Left cardiac atrium (tissue), 4 donors: ENCODE data around the gene SPRR2D. TPM values are rescaled to one million over a fixed set of nuclear protein-coding genes. Genes with fewer than 3 reads are reported as not detected.
"Not testable (repeated sequence)": the region's sequence is repeated elsewhere in the genome, so short reads cannot be mapped to it uniquely, and the experiment has no call there.

Experiments used
- ATAC-seq, 2 donors: fragments of 200-7000 bp; cut with Tn5 transposase; one replicate each; pipeline ENCODE4 v1.9.1; 2020; ENCODE audit warnings: mild to moderate bottlenecking in 2 of 2, moderate library complexity in 2 of 2
- DNase-seq: peaks from one replicate; pipeline ENCODE4 v3.0.0-alpha.2; 2020
- intact Hi-C, 2 donors: fragments of 100-400 bp; cut with DNase I; formaldehyde crosslinking; loops; one replicate each; pipeline versions ENCODE4 v1.14.1 to v1.15.1; 2022 to 2023
- long read RNA-seq: library from polyadenylated mRNA; unstranded; transcript quantifications from one replicate; pipeline ENCODE4 v2.0.0, GENCODE V29; 2021
- total RNA-seq, 2 donors: library from RNA; stranded (reverse); fragmentation: NEBNext Ultra II Directional; extraction: Animal tissue kit (Norgen Biotek cat#: 25700); gene quantifications; one replicate each; pipeline ENCODE4 v1.2.1, GENCODE V29; 2021
- donor health status: DM: no; HTN: yes; CAD: no.
- donor health status: DM: no; HTN: yes; CAD: no; lungs with severe emphysema.
- donor health status: DM: yes; HTN: yes; CAD: no.
- donor health status: Dilated cardiomyopathy.

SPRR2D gene
- not detected for total RNA-seq
- long read RNA-seq, result 0 reads

DNA sequence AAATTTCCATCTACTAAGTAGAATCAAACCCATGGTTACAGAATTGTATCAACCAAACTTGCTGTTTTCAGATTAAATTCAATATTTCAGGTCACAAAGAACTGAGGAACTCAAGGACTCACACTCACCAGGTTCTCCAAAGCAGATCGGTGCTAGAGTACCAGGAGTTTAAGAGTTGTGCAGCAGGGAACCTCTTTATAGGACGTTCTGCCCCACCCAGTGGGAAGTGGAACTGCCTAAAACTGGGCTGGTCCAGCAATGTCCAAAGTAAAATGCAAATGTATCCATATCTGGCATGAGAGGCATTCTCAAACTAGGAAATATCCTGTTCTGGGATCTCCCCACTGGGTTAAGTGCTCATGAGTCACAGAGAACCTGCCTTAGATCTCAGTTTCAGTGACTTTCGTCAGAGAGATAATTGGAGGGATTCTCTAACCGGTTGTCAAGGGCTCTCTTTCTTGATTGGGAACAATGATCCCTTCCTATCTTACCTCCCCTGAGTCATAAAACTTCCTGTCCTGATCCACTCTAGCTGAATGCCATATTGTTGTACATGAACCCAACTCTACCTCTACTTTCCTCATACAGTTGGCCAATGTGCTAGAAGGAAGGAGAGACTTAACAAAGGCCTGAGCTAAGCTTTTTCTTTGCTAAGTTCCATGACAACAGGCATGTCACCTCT, at the start of gene SPRR2D:
Gene SPRR2D, minus strand, starts transcription at position 171 of the 682 bp plus-strand sequence. CDS start 774 bp downstream, outside the sequence.
- no peak for ATAC-seq
- intact Hi-C loops, result no loop called here
- DNase-seq, result no peak

DNA sequence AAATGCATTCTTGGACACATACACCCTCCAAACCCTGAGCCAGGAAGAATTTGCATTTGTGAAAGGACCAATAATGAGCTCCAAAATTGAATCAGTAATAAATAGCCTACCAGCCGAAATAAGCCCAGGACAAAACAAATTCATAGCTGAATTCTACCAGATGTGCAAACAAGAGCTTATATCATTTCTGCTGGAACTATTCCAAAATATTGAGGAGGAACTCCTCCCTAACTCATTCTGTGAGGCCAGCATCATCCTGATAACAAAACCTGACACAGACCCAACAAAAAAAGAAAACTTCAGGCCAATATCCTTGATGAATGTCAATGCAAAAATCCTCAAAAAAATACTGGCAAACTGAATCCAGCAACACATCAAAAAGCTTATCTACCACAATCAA, 46.7 kb upstream of the SPRR2D start:
- ATAC-seq (peak in 1 of 2 donors; percentile 61), DNase-seq (no peak)
- intact Hi-C loops, result no loop called here

DNA sequence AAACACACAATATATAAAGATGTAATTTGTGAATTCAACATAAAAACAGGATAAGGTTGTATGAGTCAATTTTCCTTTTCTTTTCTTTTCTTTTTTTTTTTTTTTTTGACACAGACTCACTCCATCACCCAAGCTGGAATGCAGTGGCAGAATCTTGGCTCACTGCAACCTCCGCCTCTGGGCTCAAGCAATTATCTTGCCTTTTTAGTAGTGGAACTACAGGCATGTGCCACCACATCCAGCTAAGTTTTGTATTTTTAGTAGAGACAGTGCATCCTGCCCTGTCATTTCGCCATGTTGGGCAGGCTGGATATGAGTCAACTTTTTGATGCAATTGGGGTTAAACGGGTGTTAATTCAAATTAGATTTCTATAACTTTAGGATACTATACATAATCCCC, 40.8 kb upstream of the SPRR2D start:
- intact Hi-C loops, result no loop called here
- no peak for ATAC-seq
- DNase-seq, result no peak

DNA sequence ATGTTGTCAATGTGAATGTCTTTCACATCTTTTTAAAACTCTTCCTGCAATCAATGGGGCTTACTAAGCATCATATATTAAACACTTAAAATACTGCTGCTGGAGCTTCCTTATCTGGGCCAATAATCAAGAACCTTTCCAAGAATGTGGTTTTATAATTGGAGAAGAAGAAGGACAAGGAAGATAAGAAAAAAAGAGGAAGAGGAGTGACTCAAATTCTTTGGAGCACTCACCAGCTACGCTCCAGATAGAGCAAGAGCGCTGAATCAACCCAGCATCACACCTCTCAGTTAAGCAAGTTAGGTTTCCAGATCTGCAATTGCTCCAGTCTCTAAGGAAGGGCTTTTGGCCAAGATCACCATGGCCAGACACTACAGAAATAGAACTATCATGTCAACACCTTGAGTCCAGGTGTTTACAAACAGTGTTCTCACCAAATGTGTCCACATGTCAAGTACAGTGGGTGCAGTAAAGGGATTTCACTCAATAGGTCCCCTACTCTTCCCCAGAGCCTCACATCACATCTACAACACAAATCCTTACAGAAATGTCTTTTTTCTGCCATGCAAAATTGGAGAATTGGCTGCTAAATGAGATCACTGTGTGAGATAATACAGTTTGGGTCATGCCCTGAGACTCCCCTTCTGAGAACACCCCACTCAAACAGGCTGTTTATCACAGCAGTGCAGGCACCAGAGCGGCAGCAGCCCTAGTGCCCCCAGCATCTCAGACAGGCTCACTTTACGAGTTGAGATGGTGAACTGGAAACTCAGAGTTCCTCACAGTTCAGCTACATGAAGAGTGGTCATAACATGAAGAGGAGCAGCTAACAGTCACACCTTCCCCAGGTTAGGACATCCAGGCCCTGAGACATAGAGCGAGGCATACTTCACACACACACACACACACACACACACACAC, 32.1 kb upstream of the SPRR2D start:
- intact Hi-C loops, result no loop called here
- ATAC-seq (no peak), DNase-seq (no peak)

DNA sequence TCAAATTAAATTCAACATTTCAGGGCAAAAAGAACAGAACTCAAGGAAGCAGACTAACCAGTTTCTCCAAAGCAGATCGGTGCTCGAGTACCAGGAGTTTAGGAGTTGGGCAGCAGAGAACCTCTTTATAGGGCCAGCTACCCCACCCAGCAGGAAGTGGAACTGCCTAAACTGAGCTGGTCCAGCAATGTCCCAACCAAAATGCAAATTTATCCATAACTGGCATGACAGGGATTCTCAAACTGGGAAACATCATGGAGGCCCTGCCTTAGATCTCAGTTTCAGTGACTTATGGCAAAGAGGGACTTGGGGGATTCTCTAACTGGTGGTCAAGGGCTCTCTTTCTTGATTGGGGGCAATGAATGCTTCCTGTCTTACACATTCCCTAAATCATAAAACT, 30.6 kb upstream of the SPRR2D start, which contains the start of gene SPRR2B:
Gene SPRR2B, minus strand, starts transcription at position 101 of the 400 bp plus-strand sequence. CDS start 772 bp downstream, outside the sequence.
- ATAC-seq, result no peak
- no peak for DNase-seq
- intact Hi-C loops, result no loop called here

DNA sequence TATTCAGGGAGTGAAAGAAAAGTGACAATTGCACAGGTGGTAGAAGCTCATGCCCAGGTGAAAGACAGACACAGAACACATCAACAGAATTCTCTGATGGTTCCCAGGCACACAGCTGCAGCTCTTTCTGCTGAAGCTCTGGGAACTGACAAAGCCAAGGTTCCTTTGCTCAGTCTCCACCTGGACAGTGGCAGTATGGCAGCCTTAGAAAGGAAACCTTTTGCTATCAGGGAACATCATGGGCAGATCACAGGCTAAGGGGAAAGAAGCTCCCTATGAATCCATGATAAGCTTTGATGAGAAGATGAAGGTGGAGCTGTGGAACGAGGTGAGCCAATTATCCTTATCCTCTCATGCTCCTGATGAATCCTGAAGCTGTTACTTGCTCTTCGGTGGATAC, 29.3 kb upstream of the SPRR2D start:
- ATAC-seq (no peak), DNase-seq (no peak)
- intact Hi-C loops, result no loop called here

DNA sequence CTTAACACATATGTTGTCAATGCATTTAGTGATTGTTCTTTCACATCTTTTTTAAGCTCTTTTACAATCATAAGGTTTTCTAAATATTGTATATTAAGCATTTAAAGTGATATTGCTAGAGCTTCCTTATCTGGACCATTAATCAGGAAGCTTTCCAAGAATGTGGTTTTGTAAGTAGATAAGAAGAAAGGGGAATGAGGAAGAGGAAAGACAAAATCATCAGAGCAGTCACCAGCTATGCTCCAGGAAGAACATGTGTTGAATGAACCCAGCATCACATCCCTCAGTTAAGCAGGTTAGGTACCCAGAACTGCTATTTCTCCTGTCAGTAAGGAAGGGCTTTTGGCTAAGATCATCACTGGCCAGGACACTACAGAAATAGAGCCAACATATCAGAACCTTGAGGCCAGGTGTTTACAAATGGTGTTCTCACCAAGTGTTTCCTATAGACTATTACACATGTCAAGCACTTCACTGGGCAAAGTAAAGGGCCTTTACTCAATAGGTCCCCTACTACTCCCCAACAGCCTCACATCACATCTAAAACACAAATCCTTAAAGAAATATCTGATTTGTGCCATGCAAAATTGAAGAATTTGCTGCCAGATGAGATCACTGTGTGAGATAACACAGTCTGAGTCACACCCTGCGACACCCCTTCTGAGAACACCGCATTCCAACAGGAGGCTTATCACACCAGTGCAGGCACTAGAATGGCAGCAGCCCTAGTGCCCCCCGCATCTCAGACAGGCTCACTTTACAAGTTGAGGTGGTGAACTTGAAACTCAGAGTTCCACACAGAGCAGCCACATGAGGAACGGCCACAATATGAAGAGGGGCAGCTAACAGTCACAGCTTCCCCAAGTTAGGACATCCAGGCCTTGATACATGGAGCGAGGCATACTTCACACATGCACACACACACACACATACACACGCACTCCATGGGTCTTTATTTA, 18.2 kb upstream of the SPRR2D start:
- intact Hi-C loops, result no loop called here
- DNase-seq (no peak), ATAC-seq (no peak)

DNA sequence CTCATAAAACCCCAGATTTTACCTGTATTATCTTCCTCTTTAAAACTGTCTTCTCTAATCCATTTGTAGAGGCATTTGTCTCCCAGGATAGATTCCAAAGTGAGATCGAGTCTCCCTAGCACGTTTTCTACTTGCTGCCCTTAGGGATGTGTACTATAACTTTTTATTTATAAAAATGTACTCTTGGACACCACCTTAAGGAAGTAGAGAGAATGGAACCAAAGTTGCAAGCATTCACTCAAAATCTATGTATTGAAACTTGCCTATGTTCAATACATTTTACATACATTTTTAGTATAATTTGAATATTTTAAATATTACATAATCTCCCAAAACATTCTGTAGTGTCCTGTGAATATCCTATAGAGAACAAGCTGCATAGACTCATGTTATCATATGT, 17.2 kb upstream of the SPRR2D start:
- DNase-seq (no peak), ATAC-seq (no peak)
- intact Hi-C loops, result no loop called here

DNA sequence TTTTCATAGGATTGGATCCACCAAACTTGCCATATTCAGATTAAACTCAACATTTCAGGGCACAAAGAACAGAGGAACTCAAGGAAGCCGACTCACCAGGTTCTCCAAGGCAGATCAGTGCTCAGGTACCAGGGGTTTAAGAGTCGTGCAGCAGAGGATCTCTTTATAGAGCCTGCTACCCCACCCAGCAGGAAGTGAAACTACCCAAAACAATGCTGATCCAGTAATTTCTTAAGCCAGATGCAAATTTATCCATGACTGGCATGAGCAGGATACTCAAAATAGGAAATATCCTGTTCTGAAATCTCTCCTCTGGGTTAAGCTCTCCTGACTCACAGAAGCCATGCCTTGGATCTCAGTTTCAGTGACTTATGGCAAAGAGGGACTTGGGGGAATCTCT, 16.5 kb upstream of the SPRR2D start, which contains the start of gene SPRR2A:
Gene SPRR2A, minus strand, starts transcription at position 138 of the 400 bp plus-strand sequence. CDS start 777 bp downstream, outside the sequence.
- intact Hi-C loops, result no loop called here
- ATAC-seq (no peak), DNase-seq (no peak)

DNA sequence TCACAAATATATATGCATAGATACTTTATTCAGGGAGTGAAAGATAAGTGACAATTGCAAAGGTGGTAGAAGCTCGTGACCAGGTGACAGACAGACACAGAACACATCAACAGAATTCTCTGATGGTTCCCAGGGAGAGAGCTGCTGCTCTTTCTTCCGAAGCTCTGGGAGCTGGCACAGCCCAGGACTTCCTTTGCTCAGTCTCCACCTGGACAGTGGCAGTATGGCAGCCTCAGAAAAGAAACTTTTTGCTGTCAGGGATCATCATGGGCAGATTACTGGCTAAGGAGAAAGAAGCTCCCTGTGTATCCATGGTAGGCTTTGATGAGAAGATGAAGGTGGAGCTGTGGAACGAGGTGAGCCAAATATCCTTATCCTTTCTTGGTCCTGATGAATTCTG, 15.2 kb upstream of the SPRR2D start:
- intact Hi-C loops, ATAC-seq, DNase-seq: not testable (repeated sequence)

DNA sequence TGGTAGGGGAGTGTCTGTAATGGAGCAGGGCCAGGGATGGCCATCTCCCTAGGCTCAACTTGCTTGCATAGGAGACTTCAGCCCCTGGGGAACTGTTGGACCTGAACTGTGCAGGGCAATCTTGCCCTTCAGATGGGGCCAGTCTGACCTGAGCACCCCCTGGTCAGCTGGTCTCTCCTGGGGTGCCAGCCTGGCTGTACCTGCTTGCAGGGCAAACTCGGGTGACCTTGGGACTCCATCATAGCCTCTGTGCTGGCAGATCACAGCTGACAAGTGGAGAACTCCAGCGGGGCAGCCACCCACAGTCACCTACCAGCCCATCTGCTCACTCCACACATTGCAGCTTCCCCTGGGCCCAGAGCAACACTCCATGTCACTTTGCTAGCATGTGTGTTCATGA, 8.3 kb upstream of the SPRR2D start:
- intact Hi-C loops, result no loop called here
- DNase-seq, result no peak
- no peak for ATAC-seq

DNA sequence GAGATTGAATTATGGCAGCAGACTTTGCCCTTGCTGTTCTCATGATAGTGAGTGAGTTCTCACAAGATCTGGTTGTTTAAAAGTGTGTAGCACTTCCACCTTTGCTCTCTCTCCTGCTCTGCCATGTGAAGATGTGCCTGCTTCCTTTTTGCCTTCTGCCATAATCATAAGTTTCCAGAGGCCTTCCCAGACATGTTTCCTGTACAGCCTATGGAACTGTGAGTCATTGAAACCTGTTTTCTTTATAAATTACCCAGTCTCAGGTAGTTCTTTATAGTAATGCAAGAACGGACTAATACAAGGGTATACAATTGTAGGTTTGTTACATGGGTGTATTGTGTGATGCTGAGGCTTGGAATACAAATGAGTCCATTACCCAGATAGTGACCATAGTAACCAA, 5.7 kb downstream of the SPRR2D start:
- intact Hi-C loops, result no loop called here
- DNase-seq (no peak), ATAC-seq (no peak)

DNA sequence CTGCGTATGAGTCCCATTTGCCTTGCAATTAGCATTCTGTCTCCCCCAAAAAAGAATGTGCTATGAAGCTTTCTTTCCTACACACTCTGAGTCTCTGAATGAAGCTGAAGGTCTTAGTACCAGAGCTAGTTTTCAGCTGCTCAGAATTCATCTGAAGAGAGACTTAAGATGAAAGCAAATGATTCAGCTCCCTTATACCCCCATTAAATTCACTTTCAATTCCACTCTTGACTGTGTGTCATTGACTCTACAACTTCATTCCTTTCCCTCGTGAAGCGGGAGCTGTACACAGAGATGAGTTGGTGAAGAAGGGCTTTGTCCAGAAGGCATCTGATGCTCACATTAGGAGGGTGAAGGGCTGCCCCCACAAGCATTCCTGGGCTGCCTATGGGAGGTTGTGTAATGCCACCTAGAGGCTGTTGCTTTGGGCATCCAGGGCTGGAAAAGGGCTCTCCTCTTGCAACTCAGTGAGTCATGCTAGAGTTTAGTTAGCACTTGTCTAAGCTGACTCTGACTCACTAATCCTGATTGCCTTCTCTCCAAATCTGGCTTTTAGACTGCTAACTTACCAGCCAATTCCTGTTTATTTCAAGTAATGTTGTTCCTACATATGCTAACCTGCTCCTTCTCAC, 8.1 kb downstream of the SPRR2D start:
- ATAC-seq (peak in 1 of 2 donors; percentile 94), DNase-seq (no peak)
- intact Hi-C loops, result no loop called here

DNA sequence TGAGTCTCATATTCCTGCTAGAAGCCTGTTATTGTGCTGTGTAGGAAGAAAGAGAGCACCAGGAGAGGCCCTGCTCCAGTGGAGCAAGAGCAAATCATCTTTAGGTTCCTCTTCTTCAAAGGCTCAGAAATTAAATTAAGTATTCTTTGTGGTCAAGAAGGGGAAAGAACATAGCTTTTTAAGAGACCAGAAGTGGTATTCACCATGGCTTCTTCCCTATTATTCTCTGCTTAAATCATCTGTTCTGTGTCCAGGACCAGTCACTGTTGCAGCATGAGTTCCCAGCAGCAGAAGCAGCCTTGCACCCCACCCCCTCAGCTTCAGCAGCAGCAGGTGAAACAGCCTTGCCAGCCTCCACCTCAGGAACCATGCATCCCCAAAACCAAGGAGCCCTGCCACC, 8.8 kb downstream of the SPRR2D start:
- intact Hi-C loops, result no loop called here
- ATAC-seq, result no peak

DNA sequence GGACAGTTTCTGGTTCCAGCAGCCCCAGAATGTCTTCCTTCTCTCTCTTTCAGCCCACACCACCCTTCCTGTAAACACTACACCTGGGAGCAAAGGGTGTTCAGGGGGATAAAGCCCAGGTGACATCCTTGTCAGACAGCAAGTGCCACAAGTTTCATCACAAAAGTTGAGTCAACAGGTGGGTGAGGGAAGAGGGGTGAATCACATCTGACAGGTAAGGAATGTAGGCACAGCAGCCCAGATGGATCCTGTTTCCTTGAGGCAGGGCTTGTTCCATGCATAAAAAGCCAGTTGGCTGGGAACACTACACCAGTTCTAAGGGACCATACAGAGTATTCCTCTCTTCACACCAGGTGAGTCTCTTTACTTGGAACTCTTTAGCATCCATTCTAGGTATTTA, 10.0 kb downstream of the SPRR2D start, which contains the start of gene SPRR1B:
Gene SPRR1B, plus strand, starts transcription at position 309 of the 400 bp plus-strand sequence. CDS start 1,143 bp downstream, outside the sequence.
- intact Hi-C loops, result no loop called here
- DNase-seq (no peak), ATAC-seq (no peak)

More for the DNA sequence above, 8.8 kb downstream of the SPRR2D start:
- no peak for DNase-seq

DNA sequence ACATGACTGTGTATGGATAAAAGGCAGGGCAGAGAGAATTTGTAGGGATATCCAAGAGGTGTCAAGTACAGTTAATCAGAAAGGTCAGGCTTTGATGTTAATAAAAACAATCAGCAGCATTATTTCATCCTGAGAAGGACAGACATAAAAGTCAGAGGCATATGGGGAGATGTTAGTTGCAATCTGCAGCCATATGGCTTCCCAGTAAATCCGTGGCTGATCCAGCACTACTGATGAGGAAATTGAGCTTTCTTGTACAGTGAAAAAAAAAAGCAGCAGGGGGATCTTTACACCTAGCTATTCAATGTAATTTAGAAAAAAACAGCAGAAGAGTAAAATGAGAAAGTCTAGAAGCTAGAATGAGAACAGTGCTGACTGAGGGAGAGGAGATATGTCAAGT, 12.2 kb downstream of the SPRR2D start:
- intact Hi-C loops, result no loop called here

DNA sequence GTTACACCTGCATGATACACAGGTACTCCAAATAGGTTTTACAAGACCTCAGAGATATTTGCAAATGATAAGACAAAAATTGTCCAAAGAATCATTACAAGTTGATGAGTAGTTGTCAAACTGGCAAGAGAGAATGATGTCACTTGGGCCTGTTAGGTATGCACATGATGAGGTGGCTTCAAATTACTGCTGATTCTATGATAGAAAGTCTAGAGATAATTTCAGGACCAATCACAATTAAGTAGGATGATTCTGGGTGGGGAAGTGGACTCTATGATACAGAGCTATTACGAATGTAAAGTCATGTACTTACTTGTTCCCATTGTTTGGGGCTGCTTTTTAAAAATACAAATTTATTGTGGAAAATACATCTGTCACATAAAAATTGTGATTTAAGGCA, 15.1 kb downstream of the SPRR2D start:
- ATAC-seq, result no peak
- DNase-seq, result no peak
- intact Hi-C loops, result no loop called here

More for the DNA sequence above, 12.2 kb downstream of the SPRR2D start:
- DNase-seq (no peak), ATAC-seq (no peak)

DNA sequence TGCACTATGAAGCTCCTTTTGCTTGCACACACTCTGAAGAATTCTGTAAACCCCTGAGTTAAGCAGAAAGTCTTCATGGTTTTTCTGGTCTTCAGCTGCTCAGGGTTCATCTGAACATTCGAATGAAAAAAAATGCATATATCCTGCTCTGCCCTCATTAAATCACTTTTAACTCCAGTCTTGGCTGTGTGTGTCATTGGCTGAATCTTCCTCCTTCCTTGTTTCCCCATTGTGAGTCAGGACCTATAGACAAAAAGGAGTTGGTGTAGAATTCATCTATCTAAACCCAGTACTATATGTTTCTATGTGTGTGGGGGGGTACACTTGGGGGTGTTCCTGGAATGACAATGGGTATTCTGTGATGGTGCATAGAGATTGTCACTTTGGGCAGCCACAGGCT, 16.5 kb downstream of the SPRR2D start:
- intact Hi-C loops, result no loop called here
- no peak for ATAC-seq

More for the DNA sequence above, 16.5 kb downstream of the SPRR2D start:
- no peak for DNase-seq
